ENCODE data around the gene MPG. TPM values are rescaled to one million over a fixed set of nuclear protein-coding genes. Genes with fewer than 3 reads are reported as not detected.

The MPG gene
- total RNA-seq, 1 experiment from 2014 or later = 60.0 TPM

DNA sequence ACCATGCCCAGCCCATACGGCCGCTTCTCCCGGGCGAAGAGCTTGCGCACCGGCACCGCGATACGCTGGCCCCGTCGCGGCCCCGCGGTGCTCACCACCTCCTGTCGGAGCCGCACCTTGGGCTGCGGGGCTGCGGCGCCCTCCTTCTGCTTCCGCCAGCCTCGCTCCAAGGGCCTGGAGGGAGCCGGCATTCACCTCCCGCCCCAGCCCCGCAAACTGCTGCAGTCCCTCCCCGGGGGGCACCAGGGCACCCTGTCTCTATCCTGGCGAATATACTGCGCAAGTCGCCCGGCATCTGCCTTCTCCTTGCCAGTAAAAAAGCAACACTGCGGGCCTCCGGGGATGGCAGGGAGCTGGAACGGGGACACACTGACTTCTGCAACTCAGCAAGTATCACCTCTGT is 16.1 kb upstream of the MPG start:
- Mint-ChIP-seq H3K9me3 (no peaks in the 10 kb centered on the region), H3K27me3 (ENCODE audit: low read depth) (no peaks in the 10 kb centered on the region), H3K27ac (no peak overlapping the region)

DNA sequence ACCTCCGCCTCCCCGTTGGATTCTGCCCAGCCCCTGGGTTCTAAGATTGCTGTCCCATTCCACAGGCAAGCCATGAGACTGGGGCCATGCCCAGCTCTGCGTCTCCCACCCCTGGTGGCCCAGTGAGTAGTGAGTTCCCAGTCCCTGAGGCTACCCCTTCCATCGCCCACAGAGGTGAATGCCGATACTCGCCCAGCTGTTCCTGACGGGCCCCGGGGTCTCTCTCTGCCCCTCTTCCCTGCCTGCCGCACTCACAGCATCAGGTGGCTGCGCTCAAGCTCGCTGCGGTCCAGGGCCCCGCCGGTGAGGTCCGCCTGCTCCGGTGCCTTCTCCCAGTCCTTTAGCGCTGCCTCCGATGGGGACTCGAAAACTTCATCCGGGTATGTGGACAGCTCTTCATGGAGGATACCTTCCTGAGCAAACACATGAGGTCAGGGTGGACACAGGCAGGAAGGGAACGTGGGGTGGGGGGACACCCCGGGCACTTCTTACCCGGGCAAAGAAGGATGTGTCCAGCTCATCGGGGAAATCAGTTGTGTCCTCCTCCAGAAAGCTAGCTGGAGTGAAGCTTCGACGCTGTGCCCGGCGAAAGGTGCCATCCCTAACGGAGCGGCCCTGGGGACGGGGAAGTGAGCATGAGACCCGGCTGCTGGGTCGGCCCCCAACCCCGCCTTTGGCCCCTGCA is 15.6 kb upstream of the MPG start:
- Mint-ChIP-seq H3K4me3 (no peak overlapping the region), H3K9me3 (no peaks in the 10 kb centered on the region), H3K36me3 (peaks cover 34% of the 10 kb centered on the region), H3K4me1 (peaks cover 3% of the 10 kb centered on the region), H3K27ac (no peak overlapping the region), H3K27me3 (ENCODE audit: low read depth) (no peaks in the 10 kb centered on the region)
- DNase-seq (ENCODE audit: low spot score) (no peak), ATAC-seq (no peak)
- TF ChIP-seq ZNF396 (CRISPR knock-in tag; IDR thresholded peaks at IDR 0.05; ENCODE audit: borderline replicate concordance) = no peak
- no peak for TF ChIP-seq OVOL2 (CRISPR knock-in tag; IDR thresholded peaks at IDR 0.05; ENCODE audit: borderline replicate concordance)
- TF ChIP-seq RELA (CRISPR knock-in tag; IDR thresholded peaks at IDR 0.05; ENCODE audit: borderline replicate concordance) = no peak
- TF ChIP-seq, protein P1, sequence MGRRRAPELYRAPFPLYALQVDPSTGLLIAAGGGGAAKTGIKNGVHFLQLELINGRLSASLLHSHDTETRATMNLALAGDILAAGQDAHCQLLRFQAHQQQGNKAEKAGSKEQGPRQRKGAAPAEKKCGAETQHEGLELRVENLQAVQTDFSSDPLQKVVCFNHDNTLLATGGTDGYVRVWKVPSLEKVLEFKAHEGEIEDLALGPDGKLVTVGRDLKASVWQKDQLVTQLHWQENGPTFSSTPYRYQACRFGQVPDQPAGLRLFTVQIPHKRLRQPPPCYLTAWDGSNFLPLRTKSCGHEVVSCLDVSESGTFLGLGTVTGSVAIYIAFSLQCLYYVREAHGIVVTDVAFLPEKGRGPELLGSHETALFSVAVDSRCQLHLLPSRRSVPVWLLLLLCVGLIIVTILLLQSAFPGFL (CRISPR knock-in tag; IDR thresholded peaks at IDR 0.05; ENCODE audit: borderline replicate concordance) = no peak
- no peak for TF ChIP-seq ZNF416 (CRISPR knock-in tag; IDR thresholded peaks at IDR 0.05)
- TF ChIP-seq ZNF121 (CRISPR knock-in tag; IDR thresholded peaks at IDR 0.05) = no peak
- TF ChIP-seq, protein P2, sequence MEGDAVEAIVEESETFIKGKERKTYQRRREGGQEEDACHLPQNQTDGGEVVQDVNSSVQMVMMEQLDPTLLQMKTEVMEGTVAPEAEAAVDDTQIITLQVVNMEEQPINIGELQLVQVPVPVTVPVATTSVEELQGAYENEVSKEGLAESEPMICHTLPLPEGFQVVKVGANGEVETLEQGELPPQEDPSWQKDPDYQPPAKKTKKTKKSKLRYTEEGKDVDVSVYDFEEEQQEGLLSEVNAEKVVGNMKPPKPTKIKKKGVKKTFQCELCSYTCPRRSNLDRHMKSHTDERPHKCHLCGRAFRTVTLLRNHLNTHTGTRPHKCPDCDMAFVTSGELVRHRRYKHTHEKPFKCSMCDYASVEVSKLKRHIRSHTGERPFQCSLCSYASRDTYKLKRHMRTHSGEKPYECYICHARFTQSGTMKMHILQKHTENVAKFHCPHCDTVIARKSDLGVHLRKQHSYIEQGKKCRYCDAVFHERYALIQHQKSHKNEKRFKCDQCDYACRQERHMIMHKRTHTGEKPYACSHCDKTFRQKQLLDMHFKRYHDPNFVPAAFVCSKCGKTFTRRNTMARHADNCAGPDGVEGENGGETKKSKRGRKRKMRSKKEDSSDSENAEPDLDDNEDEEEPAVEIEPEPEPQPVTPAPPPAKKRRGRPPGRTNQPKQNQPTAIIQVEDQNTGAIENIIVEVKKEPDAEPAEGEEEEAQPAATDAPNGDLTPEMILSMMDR (IDR thresholded peaks at IDR 0.05) = no peak
- ChIA-PET POLR2A (interaction anchor here (1.1 to 1.2 kb wide), 2 partner anchors 9 to 34 kb away, joined by 4 read pairs; no protein-coding TSS in a partner anchor), CTCF (interaction anchor here (0.7 to 16.9 kb wide), 6 partner anchors 9 to 45 kb away, joined by 3 to 493 read pairs (median 4); partner anchors contain the start of genes POLR3K and SNRNP25)

More for the DNA sequence above, 16.1 kb upstream of the MPG start:
- no peak overlapping the region for H3K4me3 Mint-ChIP-seq
- POLR2A ChIA-PET = no interaction called here
- no peak for TF ChIP-seq NR2C2 (CRISPR knock-in tag; IDR thresholded peaks at IDR 0.05)
- DNase-seq (ENCODE audit: low spot score) = no peak
- CTCF ChIA-PET = interaction anchor here (0.7 to 16.9 kb wide), 4 partner anchors 8 to 301 kb away, joined by 3 to 493 read pairs (median 4); partner anchors contain the start of genes POLR3K and SNRNP25
- H3K4me1 Mint-ChIP-seq = 0 out of 2 replicates have a peak, but pooled peaks cover 2% of the 10 kb centered on the region
- ATAC-seq = no peak
- peaks cover 40% of the 10 kb centered on the region for H3K36me3 Mint-ChIP-seq

DNA sequence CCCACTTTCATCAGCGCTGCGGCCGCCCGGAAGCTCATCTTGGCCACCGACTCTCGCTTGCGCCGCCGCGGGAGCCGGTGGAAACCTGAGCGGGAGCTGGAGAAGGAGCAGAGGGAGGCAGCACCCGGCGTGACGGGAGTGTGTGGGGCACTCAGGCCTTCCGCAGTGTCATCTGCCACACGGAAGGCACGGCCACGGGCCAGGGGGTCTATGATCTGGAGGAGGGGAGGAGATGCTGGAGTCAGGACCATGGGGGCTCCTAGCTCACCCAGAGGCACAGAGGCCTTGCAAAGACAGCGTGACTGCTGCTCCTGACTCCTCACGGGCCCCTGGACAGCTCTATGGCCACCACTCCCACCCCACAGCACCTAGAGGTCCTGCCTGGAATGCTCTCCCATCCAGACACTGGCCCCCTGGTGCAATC is 15.0 kb upstream of the MPG start:
- Mint-ChIP-seq H3K27me3 (ENCODE audit: low read depth) (no peaks in the 10 kb centered on the region), H3K4me3 (no peak overlapping the region), H3K36me3 (peaks cover 31% of the 10 kb centered on the region), H3K4me1 (peaks cover 7% of the 10 kb centered on the region), H3K27ac (no peak overlapping the region), H3K9me3 (no peaks in the 10 kb centered on the region)
- DNase-seq (ENCODE audit: low spot score) (no peak), ATAC-seq (no peak)
- ChIA-PET POLR2A (interaction anchor here (1.1 to 1.2 kb wide), 2 partner anchors 9 to 33 kb away, joined by 4 read pairs; no protein-coding TSS in a partner anchor), CTCF (interaction anchor here (0.5 to 16.9 kb wide), 6 partner anchors 10 to 289 kb away, joined by 3 to 493 read pairs (median 4); partner anchors contain the start of gene POLR3K)
- TF ChIP-seq FOXK1 (CRISPR knock-in tag; IDR thresholded peaks at IDR 0.05) (no peak), NFE2L1 (CRISPR knock-in tag; IDR thresholded peaks at IDR 0.05) (no peak), MXD4 (CRISPR knock-in tag; IDR thresholded peaks at IDR 0.05; ENCODE audit: borderline replicate concordance) (no peak), CBFB (CRISPR knock-in tag; IDR thresholded peaks at IDR 0.05; ENCODE audit: low read depth) (no peak), HMGA2 (CRISPR knock-in tag; IDR thresholded peaks at IDR 0.05) (no peak), NR1H2 (CRISPR knock-in tag; IDR thresholded peaks at IDR 0.05) (no peak)
- TF ChIP-seq, protein P3, sequence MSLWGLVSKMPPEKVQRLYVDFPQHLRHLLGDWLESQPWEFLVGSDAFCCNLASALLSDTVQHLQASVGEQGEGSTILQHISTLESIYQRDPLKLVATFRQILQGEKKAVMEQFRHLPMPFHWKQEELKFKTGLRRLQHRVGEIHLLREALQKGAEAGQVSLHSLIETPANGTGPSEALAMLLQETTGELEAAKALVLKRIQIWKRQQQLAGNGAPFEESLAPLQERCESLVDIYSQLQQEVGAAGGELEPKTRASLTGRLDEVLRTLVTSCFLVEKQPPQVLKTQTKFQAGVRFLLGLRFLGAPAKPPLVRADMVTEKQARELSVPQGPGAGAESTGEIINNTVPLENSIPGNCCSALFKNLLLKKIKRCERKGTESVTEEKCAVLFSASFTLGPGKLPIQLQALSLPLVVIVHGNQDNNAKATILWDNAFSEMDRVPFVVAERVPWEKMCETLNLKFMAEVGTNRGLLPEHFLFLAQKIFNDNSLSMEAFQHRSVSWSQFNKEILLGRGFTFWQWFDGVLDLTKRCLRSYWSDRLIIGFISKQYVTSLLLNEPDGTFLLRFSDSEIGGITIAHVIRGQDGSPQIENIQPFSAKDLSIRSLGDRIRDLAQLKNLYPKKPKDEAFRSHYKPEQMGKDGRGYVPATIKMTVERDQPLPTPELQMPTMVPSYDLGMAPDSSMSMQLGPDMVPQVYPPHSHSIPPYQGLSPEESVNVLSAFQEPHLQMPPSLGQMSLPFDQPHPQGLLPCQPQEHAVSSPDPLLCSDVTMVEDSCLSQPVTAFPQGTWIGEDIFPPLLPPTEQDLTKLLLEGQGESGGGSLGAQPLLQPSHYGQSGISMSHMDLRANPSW (CRISPR knock-in tag; conservative IDR thresholded peaks at IDR 0.05; ENCODE audit: low read depth) = no peak
- TF ChIP-seq, protein P4, sequence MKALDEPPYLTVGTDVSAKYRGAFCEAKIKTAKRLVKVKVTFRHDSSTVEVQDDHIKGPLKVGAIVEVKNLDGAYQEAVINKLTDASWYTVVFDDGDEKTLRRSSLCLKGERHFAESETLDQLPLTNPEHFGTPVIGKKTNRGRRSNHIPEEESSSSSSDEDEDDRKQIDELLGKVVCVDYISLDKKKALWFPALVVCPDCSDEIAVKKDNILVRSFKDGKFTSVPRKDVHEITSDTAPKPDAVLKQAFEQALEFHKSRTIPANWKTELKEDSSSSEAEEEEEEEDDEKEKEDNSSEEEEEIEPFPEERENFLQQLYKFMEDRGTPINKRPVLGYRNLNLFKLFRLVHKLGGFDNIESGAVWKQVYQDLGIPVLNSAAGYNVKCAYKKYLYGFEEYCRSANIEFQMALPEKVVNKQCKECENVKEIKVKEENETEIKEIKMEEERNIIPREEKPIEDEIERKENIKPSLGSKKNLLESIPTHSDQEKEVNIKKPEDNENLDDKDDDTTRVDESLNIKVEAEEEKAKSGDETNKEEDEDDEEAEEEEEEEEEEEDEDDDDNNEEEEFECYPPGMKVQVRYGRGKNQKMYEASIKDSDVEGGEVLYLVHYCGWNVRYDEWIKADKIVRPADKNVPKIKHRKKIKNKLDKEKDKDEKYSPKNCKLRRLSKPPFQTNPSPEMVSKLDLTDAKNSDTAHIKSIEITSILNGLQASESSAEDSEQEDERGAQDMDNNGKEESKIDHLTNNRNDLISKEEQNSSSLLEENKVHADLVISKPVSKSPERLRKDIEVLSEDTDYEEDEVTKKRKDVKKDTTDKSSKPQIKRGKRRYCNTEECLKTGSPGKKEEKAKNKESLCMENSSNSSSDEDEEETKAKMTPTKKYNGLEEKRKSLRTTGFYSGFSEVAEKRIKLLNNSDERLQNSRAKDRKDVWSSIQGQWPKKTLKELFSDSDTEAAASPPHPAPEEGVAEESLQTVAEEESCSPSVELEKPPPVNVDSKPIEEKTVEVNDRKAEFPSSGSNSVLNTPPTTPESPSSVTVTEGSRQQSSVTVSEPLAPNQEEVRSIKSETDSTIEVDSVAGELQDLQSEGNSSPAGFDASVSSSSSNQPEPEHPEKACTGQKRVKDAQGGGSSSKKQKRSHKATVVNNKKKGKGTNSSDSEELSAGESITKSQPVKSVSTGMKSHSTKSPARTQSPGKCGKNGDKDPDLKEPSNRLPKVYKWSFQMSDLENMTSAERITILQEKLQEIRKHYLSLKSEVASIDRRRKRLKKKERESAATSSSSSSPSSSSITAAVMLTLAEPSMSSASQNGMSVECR (CRISPR knock-in tag; IDR thresholded peaks at IDR 0.05; ENCODE audit: borderline replicate concordance) = no peak
- TF ChIP-seq, protein P5, sequence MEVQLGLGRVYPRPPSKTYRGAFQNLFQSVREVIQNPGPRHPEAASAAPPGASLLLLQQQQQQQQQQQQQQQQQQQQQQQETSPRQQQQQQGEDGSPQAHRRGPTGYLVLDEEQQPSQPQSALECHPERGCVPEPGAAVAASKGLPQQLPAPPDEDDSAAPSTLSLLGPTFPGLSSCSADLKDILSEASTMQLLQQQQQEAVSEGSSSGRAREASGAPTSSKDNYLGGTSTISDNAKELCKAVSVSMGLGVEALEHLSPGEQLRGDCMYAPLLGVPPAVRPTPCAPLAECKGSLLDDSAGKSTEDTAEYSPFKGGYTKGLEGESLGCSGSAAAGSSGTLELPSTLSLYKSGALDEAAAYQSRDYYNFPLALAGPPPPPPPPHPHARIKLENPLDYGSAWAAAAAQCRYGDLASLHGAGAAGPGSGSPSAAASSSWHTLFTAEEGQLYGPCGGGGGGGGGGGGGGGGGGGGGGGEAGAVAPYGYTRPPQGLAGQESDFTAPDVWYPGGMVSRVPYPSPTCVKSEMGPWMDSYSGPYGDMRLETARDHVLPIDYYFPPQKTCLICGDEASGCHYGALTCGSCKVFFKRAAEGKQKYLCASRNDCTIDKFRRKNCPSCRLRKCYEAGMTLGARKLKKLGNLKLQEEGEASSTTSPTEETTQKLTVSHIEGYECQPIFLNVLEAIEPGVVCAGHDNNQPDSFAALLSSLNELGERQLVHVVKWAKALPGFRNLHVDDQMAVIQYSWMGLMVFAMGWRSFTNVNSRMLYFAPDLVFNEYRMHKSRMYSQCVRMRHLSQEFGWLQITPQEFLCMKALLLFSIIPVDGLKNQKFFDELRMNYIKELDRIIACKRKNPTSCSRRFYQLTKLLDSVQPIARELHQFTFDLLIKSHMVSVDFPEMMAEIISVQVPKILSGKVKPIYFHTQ (CRISPR knock-in tag; IDR thresholded peaks at IDR 0.05) = no peak

Measured in WTC11 (cell line).